Keratinocyte (primary cell): ENCODE data around the gene PITPNC1.

ENCODE experiments used
- CTCF ChIP-seq, 3 experiments: IDR thresholded peaks in 1 of 3; conservative IDR thresholded peaks in 1 of 3; optimal IDR thresholded peaks in 1 of 3; 2 replicates in 2 of 3; 3 replicates in 1 of 3; pipeline versions ENCODE3 to v1.5.1; 2011; ENCODE audit warnings: low read length in 3 of 3, mild to moderate bottlenecking in 3 of 3, moderate library complexity in 2 of 3, control low read depth in 1 of 3, inconsistent platforms in 1 of 3; ENCODE audit not compliant: insufficient read depth in 2 of 3; ENCODE audit errors: extremely low read depth in 1 of 3
- EZH2 ChIP-seq: IDR thresholded peaks from one replicate; pipeline ENCODE4 v1.6.1; 2012; ENCODE audit warnings: inconsistent platforms, mild to moderate bottlenecking, low read length, moderate library complexity

- TF ChIP-seq CTCF (optimal IDR thresholded peaks at IDR 0.05 in 1 of 3, IDR thresholded peaks at IDR 0.05 in 1 of 3, conservative IDR thresholded peaks at IDR 0.05 in 1 of 3; ENCODE audit: extremely low read depth in 1 of 3, insufficient read depth in 2 of 3, low read length in 3 of 3) (no peak), EZH2 (no peak)
Measured at GRCh38 chr17:67448449-67448848, 71.4 kb downstream of the PITPNC1 start.
